HuH-7.5 (cell line): Measurements from ENCODE around the gene PLPP4.

ENCODE experiments used
- DNase-seq: peaks from one replicate; pipeline ENCODE4 v3.0.0; 2011; ENCODE audit warnings: low spot score

The PLPP4 gene

DNA sequence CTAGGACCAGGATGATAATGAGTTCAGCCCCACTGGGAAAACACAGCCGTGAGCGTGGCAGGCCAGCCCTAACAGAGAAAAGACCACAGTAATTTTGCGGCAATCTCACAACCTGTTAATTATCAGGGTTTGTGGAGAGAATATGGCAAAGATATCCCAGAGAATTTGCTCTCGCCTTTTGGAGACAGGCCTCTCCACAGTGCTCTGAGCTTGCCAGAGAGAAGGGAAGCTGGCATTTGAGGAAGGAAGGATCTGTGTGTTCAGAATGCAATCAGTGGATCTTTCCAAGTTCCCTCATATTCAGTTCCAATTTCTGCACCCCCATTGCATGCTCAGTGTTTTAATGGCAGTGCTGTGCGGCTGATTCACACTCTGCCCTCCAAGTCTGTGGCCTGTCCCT lies 60.2 kb downstream of the PLPP4 start:
- no peak for DNase-seq

DNA sequence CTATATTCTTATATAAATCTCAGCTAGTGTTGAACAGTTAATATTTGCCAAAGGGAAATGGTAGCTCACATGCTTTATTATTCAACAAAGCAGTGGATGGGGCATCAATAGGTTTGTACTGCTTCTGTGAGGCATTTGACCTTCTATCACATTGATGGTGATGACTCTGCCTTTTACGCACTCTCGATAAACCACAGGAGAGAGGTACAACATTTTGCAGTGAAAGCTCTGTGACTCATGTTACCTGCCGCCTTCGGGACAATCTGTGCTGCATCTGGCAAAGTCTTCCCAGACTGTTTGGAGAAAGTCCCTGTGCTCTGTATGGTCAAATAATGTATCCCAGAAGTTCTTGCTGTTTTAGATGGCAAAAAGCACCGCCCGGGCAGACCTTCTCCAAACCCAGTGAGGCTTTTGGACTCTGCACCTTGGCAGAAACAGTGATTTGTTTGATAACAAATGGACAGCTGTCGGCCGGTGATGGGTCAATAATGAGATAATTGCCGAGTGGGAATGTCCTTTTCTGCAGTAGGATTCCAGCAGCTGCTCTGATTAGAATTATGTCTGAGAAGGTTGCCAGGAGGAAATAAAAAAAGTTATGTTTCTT lies 61.0 kb downstream of the PLPP4 start:
- DNase-seq = no peak

DNA sequence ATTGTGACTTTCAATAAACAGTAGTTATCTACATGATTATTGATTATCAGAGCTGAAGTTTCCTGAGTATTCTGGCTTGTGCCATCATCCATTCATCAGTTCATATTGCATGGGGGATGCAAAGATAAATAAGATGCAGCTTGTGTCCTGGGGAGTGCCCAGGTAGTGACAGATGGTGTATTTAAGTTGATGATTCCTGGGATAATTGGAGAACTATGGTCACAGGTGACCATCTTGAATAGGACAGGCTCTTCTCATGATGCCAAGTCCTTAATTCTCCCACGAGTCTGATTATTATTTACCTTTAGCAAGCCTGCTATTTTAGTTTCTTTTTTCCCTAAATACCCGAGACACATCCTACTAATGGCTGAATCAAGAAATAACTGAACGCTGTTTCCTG lies 64.9 kb downstream of the PLPP4 start:
- DNase-seq = no peak

DNA sequence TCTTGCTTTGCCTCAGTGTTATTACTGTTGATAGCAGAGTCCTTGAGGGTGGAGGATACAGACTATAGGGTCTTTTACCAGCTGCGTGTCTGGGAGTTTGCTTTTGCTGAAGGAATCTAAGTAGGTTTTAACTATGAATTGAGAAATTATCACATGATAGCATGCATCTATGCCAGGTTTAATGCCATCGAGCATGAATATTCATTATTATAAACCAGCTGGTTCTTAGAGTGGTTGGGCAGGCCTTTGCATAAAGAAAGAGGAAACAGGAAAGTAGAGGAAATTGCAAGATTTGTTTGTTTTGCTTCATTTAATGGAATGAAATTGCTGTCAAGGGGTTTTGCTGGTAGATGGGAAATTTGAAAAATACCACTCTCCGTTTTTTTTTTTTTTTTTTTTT lies 70.7 kb downstream of the PLPP4 start:
- no peak for DNase-seq

DNA sequence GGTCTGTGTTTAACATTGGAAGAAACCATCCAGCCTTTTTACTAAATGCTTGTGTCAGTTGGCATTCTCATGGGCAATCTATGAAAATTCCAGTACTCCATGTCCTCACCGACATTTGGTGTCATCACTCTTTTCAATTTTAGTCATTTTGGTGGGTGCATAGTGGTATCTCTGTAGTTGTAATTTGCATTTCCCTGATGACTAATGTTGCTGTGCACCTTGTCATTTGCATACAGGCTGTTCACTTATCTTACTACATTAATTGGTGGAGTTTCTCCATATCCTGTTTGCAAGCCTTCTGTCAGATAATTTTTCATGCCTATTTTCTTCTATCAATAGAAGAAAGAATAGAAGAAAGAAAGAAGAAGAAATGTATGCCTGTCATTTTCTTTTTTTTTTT lies 73.7 kb downstream of the PLPP4 start:
- DNase-seq = no peak

DNA sequence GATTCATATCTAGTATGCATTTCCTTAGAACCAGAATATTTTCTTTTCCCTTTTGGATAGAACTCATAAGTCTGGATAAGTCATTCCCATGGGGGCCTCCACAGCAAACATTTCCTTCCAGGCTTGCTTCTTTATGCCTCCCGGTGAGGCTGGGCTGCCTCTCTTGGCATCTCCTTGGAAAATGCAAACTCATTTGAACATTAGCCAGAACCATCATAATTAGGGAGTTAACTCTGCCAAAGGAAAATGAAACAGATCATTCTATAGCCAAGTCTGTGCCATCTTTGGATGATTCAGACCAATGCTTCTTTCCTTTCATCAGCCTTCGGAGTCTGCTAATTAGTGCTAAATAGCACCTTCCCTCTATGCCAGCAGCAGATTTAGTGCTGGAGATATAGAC lies 81.1 kb downstream of the PLPP4 start:
- DNase-seq = no peak

DNA sequence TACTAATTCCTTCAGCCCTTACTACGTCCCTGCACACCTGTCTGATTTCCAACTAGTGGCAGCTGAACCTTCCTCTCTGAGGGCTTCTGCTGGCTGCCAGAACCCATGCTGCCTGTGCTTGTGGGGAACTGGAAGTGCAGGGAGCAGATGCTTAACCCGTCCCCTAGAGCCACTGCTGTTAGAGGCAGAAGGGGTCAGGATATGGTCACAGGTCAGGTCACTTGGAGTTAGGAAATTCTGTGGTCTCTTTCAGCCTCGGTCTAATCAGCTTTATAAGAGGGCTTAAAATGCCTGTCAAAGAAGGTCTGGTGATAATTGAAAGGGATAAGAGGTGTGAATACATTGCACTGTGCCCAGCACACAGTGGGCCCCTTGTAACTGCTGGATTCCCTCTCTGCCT lies 82.0 kb downstream of the PLPP4 start:
- DNase-seq = no peak

DNA sequence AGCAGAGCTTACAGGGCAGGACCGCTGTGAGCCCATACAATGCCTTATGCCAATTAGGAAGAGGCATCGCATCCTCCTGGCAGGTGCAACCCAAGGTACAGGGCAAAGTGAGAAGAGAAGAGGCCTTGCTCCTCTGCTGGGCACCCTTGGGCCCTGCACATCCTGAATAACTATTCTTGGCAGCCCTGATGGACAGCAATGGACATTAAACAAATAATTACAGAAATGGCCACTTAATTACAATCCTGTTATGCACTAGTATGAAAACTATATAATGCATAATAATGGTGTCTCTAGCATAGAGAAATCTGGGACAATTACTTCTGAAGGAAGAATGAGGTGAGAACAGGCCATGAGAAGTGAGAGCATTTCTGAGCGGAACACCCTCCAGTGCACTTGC lies 83.5 kb downstream of the PLPP4 start:
- no peak for DNase-seq

DNA sequence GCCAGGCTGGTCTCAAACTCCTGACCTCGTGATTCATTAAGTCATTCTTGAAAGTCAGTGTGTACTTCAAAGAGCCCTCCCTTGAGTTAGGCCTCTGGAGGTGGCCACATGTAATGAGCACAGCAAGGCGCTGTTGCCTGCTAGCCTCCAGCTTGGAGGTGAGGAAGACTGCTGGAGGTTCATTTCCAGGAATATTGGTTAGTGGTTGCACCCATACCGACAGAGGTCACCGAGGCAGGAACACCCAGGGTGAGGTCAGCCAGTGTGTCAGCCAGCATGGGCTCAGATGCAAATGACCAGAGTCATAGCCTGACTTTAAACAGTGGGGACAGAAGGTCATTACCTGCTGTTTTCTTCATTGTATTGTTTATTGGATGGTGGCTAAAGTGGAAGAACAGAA lies 85.0 kb downstream of the PLPP4 start:
- DNase-seq = no peak

DNA sequence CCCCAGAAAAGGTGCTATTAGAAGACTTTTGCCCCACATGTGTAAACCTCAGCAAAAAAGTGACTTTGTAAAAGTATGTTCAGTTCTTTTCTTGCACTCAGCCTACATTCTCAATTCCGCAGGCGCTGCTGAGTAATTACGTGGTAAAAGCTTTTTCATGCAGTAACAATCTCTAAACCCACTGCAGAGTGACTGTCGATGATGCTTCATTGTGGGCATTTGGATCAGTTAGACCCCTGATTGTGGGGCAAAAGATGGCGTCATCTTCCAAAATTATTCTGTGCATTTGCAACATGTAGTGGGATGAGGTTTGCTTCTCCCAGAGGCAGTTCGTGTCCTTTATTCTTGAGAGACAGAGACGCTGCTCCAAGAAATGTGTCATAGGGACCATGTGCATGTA lies 85.6 kb downstream of the PLPP4 start:
- DNase-seq = no peak

DNA sequence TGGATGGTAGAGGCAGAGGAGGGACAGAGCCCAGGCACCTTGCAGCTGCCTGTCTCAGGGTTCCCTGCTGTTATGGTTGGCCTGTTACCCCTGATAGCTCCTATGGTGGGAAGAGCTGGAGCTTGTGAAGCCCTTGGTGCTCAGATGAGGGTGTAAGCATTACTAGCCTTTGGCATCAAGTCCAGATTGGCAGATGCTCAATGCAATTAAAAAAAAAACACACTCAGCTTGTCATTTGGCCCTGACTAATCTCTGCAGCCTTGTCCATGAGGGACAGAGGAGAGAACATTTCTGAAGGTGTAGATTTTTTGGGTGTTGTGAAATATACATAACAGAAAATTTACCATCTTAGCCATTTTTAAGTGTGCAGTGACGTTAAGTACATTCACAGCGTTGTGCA lies 86.3 kb downstream of the PLPP4 start:
- no peak for DNase-seq

DNA sequence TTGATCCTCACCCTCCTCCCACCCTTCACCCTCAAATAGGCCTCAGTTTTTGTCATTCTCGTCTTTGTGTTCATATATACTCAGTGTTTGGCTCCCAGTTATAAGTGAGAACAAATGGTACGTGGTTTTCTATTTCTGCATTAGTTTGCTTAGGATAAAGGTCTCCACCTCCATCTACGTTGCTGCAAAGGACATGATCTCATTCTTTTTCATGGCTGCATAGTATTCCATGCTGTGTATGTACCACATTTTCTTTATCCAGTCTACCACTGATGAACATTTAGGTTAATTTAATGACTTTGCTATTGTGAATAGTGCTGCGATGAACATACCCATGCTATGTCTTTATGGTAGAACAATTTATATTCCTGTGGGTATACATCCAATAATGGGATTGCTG lies 91.2 kb downstream of the PLPP4 start:
- no peak for DNase-seq

DNA sequence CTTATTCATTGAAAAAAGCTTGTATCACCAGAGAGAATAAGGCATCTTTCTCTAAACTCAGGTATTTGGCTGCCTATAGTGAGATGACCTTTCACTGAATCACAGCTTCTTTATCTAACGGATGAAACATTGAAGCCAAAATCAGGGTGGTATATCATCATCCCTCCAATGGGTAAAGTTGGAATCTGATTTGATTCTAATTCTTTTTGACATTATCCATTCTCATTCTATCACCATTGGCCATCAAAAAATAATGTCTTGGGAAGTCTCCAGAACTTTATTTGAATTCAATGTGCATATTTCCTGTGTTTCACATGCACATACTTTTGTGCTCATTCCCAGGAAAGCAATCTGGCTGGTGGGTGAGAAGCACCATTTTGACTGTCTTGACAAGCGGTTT lies 95.2 kb downstream of the PLPP4 start:
- DNase-seq = no peak

DNA sequence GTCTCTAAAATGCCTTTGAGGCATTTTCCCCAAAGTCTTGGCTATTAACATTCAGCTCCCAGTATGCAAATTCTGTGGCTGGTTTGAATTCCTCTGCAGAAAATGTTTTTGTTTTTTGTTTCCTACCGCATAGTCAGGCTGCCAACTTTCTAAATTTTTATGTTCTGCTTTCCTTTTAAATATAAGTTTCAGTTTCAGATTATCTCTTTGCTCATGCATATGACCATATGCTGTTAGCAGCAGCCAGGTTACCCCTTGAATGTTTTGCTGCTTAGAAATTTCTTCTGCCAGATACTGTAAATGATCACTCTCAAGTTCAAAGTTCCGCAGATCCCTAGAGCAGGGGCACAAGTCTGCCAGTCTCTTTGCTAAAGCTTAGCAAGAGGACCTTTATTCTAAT lies 96.9 kb downstream of the PLPP4 start:
- no peak for DNase-seq

DNA sequence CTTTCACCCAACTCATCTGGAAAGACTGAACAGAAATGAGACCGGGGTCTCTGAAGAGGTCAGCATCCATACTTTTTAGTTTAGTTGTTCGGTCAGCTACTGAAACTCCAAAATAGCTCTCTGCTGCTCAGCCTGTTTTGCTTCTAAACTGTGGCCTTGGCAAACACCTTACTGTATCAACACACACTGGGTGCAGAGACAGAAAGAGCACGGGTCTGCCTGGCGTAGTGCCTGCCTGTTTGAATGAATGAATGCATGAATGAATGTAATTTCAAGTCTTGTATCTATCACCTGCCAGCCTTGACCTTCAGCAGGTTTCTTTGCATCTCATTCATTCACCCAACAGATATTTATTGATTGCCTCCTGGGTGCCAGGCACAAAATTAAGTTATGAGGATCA lies 98.4 kb downstream of the PLPP4 start:
- DNase-seq = no peak

DNA sequence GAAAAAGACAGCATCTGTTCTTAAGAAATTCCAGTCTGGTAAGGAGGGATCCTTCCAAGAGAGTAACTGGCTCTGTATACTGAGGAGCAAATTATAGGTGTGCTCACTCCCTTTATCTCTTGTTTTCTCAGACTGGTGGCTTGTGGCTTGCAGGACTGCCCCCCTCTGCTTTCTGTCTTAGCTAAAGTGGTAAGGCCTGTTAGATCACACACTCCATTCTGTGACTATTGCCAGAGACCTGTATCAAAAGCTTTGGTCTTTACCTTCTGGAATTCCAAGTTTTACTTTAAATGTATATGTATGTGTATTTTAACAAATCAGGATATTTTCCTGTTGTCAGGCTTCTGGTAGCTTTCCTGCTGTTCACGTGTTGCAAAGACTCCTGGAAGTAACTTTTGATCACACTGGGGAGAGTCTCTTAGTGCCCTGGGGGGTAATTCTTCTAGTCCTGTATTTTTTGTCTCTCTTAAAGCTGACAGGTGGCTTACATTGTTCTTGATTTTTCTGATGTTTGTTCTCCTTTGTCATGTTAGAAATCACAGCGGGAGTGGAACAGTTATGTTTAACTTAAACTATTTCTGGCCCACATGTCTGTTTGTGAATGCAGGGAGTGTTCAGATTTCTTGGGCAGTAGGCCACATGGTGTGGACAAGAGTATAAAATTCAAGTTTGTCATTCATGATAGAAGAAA lies 99.0 kb downstream of the PLPP4 start:
- no peak for DNase-seq

DNA sequence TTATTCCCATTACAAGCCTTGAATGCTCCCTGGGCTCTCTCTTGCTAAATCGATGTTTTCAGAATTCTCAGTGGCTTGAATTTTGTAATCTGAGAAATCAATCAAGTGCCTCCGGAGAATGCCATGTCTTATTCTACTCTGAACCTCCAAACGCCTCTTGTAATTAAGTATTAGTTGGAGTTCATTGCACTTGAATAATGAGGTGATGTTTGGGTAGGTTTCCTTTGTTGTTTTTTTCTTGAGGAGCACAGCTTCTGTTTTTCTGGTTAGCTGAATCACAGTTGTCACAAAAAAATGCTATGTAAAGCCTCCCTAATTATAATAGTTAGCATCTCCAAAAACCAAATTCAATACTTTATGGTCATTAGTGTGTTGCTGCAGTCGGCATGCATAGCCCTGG lies 100.3 kb downstream of the PLPP4 start:
- DNase-seq = no peak

DNA sequence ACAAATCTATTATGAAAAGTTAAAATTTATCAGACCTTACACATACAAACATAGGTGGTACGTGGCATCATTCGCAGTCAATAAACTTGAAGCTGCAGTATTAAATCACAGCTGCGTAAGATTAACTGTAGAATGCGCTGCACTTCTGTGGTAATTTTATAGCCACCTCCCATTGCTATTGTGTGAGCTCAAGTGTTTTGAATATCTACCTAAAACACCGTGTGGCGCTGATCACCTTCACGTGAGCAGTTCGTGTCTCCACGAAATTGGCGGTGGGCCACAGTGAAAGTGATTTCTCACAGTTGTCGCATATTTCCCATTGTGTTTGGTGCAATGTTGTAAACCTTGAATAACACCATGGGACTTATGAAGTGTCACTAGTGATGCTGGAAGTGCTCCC lies 102.8 kb downstream of the PLPP4 start:
- DNase-seq = no peak

DNA sequence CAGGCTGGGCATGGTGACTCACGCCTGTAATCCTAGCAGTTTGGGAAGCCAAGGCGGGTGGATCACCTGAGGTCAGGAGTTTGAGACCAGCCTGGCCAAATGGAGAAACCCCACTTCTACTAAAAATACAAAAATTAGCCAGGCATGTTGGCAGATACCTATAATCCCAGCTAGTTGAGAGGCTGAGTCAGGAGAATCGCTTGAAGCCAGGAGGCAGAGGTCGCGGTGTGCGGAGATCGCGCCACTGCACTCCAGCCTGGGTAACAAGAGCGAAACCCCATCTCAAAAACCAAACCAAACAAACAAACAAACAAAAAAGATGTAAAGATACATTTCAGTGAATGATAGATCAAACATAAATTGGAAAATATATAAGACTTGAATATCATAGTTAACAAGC lies 105.9 kb downstream of the PLPP4 start:
- DNase-seq = no peak

DNA sequence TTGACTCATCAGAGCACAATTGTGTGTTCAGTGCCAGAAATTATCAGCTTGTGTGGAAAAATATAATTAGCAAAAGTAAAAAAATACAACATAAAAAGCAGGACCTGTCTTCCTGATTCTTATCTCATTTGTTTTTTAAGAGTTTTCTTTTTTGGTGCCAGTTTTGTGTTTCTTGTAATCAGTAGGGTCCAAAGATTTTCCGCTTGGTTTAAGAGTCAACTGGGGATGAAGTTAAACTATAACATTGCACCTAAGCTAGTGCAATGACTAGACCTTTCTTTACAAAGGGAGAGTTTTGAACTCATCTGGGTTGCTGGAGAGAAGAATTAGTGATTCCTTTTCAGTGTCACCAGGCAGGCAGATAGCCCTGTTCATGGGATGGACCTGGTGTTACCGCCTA lies 113.4 kb downstream of the PLPP4 start:
- no peak for DNase-seq

DNA sequence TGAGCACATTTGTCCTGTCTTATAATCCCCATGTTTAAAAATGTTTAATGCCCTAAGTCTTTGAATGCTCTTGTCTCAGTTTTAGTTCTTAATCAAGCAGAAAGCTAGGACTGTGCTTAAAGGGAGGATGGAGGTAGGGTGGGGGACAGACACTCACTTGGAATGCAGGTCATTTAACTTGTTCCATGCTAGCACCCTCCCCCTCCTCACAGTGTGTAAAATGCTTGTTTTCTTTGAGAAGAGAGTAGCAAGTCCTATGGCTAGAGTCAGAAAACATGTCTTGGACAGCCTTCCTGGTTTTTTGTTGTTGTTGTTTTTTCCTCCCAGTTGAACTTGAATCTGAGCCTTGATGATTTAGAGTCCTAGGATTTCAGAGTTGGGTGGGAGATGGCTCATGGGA lies 114.2 kb downstream of the PLPP4 start:
- no peak for DNase-seq

DNA sequence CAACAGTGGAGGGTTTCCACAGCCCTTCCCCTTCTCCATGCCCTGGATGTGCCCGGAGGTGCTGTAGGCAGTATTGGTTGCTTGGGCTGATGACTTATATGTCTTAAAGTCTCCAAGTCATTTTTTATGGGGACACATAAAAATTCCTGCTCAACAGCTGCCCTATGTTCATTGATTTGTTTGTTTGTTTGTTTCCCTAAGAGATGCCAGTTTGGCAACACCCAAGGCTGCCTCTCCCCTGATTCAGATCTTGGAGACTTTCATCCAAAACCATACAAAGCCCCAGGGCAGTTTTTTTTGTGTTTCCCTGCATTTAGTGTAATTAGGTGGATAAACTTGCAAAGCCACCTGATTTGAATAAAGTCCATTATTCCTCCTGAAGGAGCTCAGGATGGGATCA lies 115.3 kb downstream of the PLPP4 start:
- no peak for DNase-seq

DNA sequence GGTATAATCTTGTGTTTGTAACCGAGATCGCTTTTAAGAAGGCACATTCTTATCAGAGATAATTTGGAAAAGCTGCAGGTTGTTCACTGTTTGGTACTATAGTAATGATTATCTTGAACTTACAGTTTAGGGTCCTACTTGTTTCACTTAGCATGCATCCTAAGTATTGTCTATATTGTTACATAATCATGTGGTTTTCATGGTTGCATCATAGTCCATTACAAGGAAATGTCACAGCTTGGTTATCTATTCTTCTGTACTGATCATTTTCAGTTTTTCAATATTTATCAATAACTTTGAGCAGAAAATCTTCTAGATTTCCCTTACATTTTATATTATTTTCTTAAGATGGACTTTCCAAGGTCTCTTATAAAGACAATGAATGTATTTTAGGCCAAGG lies 116.3 kb downstream of the PLPP4 start:
- DNase-seq = no peak

DNA sequence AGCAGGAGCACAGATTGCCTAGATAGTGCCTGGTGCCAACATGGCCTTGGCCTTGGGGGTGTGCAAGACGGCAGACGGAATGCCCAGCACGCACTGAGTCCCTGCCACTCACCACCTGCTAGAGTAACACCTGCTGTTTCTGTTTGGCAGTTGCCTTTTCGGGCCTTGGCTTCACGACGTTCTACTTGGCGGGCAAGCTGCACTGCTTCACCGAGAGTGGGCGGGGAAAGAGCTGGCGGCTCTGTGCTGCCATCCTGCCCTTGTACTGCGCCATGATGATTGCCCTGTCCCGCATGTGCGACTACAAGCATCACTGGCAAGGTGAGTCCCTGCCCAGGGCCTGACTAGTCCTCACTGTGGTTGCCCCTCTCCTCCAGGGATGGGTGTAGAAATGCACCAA lies 118.0 kb downstream of the PLPP4 start:
- DNase-seq = no peak

DNA sequence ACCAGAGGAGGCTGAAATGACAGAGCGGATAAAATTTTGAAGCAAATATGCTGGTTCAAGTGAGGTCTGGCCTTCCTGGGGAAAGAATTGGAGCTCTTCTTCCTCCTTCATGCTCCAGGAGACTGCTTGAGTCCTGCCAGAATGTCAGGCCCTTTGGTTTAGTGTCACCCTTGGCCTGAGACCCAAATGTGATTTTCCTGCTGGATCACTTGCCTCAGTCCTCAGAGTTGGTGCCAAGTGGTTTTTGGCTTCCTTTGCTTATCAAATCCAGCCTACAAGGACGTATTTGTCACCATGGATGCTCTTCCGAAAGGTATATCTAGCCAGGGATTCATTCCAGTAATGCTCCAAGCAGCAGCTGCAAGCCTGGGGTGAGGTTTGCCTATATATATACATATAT lies 118.4 kb downstream of the PLPP4 start:
- DNase-seq = no peak
